GM21423 (cell line): ENCODE data around the gene ZSCAN1.
"Not testable (repeated sequence)": the region's sequence is repeated elsewhere in the genome, so short reads cannot be mapped to it uniquely, and the experiment has no call there.

Source experiments
- ATAC-seq: cut with Tn5 transposase; IDR thresholded peaks from one replicate; pipeline ENCODE4 v1.9.1; 2021; ENCODE audit warnings: mild to moderate bottlenecking, moderate library complexity; ENCODE audit not compliant: unreplicated experiment

Gene ZSCAN1, protein sequence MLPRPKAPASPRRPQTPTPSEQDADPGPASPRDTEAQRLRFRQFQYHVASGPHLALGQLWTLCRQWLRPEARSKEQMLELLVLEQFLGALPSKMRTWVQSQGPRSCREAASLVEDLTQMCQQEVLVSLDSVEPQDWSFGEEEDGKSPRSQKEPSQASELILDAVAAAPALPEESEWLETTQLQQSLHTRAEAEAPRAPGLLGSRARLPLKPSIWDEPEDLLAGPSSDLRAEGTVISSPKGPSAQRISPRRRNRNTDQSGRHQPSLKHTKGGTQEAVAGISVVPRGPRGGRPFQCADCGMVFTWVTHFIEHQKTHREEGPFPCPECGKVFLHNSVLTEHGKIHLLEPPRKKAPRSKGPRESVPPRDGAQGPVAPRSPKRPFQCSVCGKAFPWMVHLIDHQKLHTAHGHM

DNA sequence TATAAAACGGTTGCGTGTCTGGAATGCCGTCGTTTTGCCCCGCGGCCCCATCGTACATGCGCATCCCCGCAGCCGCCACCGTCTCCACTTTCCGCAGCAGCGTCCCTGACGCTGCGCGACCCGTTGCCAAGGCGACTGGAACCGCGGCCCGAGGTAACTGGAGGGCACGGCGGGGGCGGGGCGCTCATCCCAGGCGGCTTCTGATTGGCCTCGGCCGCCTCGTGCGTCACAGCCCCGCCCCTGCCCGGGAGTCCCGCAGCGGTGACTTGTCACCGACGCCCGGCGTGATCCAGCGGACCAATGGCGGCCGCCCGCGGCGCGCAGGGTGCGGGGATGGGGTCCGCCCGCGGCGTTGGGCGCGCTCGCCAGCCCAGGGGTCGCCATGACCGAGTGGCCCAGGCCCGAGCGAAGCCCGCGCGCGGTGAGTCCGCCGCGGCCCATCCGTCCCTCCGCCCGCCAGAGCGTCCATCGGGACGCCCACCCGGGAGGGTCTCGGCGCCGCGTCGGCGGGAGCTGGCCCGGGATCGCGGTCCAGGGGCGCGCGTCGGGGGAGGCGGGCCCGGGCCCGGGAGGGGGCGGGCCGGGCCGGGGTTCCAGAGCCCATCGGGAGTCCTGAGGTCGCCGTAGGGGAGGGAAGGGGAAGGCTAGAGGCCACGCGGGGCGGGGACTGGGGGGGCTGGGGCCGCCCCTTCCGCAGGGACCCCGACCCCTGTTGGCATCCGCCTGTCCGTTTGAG, at the start of gene ZSCAN1:
TSS of gene ZSCAN1 (plus strand) at position 285 of the 736 bp plus-strand sequence. CDS start 3,812 bp downstream, outside the sequence.
- ATAC-seq: no peak

DNA sequence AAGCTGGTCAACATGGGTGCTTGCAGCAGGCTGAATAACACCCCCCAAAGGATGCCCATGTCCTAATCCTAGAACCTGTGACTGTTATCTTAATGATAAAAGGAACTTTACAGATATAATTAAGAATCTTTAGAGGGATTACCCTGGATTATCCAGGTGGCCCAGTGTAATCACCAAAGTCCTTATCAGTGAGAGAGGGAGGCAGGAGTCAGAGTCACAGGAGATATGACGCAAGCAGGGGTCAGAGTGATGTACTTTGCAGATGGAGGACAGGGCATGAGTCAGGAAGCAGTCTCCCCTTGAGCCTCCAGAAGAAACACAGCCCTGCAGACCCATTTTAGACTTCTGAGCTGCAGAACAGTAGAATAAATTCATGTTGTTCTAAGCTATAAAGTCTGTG, 41.0 kb upstream of the ZSCAN1 start:
- no peak for ATAC-seq

GRCh38 chr19:58000677-58001076, 33.1 kb upstream of the ZSCAN1 start:
- ATAC-seq: no peak

- peak; percentile 10 for ATAC-seq
Observed at GRCh38 chr19:58001895-58002369, 31.9 kb upstream of the ZSCAN1 start.

- ATAC-seq: peak; percentile 91
Observed at GRCh38 chr19:58002384-58003173, 31.2 kb upstream of the ZSCAN1 start, which contains the start of gene ZNF606. ZNF606 (minus strand) TSS chr19:58002820; CDS start chr19:58001319, 1,501 bp downstream.

DNA sequence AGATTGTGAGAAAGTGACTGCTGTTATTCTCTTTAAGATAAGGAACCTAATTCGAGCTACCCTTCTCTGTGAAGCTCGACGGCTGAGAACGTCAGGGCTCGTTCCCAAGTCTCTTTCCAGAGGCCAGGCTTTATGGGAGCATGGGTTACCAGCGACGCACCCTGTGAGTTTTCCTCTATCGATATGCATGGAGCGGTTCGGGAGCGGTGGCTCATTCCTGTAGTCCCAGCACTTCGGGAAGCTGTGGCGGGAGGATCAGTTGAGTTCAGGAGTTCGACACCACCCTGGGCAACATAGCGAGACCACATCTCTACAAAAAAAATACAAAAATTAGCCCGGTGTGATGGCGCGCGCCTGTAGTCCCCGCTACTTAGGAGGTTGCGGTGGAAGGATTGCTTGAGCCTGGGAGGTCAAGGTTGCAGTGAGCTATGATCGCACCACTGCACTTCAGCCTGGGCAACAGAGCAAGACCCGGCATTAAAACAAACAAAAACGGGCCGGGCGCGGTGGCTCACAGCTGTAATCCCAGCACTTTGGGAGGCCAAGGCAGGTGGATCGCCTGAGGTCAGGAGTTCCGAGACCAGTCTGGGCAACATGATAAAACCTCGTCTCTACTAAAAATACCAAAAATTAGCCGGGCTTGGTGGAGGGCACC, 30.5 kb upstream of the ZSCAN1 start:
- ATAC-seq: no peak

- no peak for ATAC-seq
Observed at GRCh38 chr19:58007285-58007684, 26.5 kb upstream of the ZSCAN1 start.

- not testable (repeated sequence) for ATAC-seq
Observed at GRCh38 chr19:58008877-58009276, 24.9 kb upstream of the ZSCAN1 start.

GRCh38 chr19:58009301-58009665, 24.5 kb upstream of the ZSCAN1 start:
- ATAC-seq: no peak

DNA sequence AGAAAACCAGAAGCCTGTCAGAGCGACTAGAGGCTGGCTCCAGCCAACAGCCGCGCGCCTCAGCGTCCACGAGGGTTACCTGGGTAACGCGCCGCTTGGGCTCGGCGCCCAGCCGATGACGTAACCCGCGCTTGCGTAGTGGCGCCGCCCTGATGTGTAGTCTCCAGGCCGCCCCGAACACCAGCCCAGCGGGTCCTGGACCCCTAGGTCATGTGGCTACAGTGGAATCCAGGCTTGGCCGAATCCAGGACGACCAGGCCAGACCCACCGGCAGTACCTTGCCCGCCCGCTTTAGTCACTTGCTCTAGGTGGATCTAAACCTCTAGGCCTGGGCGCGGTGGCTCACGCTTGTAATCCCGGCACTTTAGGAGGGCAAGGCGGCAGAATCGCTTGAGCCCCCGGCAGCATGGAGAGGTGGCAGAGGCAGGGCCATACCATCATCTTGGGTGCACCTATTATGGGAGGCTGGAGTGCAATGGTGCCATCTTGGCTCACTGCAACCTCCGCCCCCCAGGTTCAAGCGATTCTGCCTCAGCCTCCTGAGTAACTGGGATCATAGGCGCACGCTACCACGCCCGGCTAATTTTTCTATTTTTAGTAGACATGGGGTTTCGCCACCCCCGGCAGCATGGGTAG, 24.0 kb upstream of the ZSCAN1 start:
- ATAC-seq: peak; percentile 71

GRCh38 chr19:58010507-58010906, 23.3 kb upstream of the ZSCAN1 start:
- no peak for ATAC-seq

GRCh38 chr19:58014141-58014540, 19.7 kb upstream of the ZSCAN1 start:
- no peak for ATAC-seq

DNA sequence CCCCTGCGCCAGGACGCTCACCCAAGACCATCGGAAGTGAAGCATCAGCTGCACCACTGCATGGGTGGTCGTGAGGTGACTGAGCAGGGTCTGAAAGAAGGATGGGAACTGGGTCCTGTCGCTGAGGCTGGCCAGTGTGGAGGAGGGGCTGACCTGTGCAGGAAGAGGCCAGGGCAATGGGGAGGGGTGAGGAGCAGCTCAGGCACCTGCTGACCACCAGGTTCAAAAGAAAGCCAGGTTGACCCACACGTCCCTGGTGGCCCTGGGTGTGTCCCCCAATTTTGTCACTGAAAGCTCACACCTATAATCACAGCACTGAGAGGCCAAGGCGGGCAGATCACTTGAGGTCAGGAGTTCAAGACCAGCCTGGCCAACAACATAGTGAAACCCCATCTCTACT, 13.7 kb upstream of the ZSCAN1 start:
- no peak for ATAC-seq

DNA sequence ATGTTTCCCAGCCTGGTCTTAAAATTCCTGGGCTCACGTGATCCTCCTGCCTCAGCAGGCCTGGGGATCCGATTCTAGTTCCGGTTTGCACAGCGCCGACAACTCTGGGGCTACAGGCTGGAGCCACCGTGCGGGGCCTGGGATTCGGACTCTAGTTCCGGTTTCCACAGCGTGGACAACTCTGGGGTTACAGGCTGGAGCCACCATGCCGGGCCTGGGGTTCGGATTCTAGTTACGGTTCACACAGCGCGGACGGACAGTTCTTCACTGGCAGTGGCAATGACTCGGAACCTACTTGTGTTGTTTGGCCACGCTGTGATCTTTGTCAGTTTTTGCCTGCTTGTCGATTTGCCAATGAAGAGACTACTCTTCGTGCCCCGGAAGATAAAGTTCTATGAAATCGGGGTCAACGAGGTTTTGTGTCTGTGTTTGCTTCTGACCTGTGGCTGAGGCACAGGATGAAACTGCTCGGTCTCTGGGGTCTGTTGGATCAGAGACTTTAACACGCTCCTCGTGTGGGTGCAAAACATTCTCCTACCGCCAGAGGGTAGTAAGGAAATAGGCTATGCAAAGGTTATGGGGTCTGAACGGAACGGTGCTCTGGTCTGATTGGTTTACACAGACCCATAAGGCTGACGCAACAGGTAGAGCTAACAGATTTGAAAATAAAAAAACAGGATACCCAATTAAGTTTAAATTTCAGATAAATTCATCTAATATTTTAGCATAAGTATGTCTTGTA, 12.1 kb upstream of the ZSCAN1 start:
- no peak for ATAC-seq

DNA sequence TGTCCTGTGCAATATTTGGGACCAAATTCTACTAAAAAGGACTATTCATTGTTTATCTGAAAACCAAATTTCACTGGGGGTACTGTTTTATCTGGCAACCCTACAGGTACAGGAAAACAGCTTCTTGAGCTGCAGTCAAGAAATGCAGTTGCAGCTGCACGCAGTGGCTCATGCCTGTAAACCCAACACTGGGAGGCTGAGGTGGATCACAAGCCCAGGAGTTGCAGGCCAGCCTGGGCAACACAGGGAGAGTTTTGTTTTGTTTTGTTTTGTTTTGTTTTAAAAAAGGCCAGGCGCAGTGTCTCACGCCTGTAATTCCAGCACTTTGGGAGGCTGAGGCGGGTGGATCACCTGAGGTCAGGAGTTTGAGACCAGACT, 11.6 kb upstream of the ZSCAN1 start:
- no peak for ATAC-seq

DNA sequence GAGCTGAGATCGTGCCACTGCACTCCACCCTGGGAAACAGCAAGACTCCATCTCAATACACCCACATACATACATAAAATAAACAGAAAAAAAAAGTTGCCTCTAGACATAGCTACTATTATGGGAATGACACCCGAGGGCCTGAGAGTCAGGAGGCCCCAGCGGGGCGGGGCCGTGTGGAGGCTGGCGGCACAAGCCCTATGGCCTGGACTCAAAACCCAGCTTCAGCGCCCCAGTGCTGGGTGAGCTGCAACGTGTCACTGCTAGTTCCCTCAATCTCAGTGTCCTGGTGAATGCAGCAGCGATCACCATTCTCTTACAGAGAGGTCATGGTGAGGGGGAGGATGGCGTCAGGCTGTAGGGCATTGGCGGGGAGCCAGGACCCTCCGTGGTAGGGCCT, 9.2 kb upstream of the ZSCAN1 start:
- ATAC-seq: no peak

DNA sequence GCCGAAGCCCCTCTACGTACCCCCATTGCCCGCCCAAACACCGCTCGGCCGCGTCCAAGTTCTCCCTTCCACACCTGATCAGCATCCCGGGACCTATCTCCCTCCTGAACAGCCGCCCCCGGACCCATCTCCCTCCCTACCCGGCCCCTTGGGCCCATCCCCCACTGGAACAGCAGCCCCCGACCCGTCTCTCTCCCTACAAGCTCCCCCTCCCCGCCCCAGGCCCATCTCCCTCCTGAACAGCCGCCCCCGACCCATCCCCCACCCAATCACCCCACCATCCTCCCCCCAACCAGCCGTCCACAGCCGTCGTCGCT, 610 bp downstream of the ZSCAN1 start:
- no peak for ATAC-seq

DNA sequence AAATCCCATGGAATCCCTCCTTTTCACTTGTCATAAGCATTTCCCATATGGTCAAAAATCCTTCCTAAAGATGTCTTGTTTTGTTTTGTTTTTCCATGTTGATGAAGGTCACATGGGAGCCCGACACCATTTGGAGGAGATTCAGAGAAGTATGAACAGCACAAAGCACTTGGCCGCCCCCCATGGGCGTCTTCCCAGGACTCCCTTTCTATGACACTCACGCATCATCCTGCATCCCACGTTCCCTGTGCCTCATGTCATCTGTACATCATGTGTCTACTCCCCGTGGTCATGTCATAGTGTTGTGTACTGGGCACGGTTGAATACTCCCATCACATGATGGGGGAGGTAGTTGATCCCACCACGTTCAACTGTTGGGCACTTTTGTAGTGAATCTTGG, 2.0 kb downstream of the ZSCAN1 start:
- no peak for ATAC-seq

- ATAC-seq: no peak
Observed at GRCh38 chr19:58037927-58038687, 4.3 kb downstream of the ZSCAN1 start.
